Measurements from ENCODE around the gene ANTKMT.

- peak; percentile 87 for TF ChIP-seq CTCF (IDR thresholded peaks at IDR 0.05; ENCODE audit: poor library complexity, severe bottlenecking)
- no peak for TF ChIP-seq EZH2 (IDR thresholded peaks at IDR 0.05; ENCODE audit: borderline replicate concordance, insufficient read depth, low read length, poor library complexity, severe bottlenecking)
- TF ChIP-seq EP300 (conservative IDR thresholded peaks at IDR 0.05; ENCODE audit: poor library complexity, severe bottlenecking): no peak
- no peak for TF ChIP-seq TAF1 (IDR thresholded peaks at IDR 0.05; ENCODE audit: low read depth)
- no peak for TF ChIP-seq REST (IDR thresholded peaks at IDR 0.05; ENCODE audit: borderline replicate concordance)
Observed at GRCh38 chr16:711548-712320, 9.2 kb upstream of the ANTKMT start.
